ENCODE results near the gene TNS4.

TNS4 gene

GRCh38 chr17:40529991-40530390 is 28.6 kb upstream of the TNS4 start:
- no peak for TF ChIP-seq SPI1 (IDR thresholded peaks at IDR 0.05; ENCODE audit: borderline replicate concordance, low read depth)
- TF ChIP-seq GABPA (IDR thresholded peaks at IDR 0.05; ENCODE audit: low read depth), result no peak
- TF ChIP-seq POLR2AphosphoS5 (IDR thresholded peaks at IDR 0.05; ENCODE audit: low read depth), result no peak
- TF ChIP-seq CTCF (IDR thresholded peaks at IDR 0.05; ENCODE audit: insufficient read depth, low read length), result no peak
- TF ChIP-seq REST (IDR thresholded peaks at IDR 0.05; ENCODE audit: insufficient replicate concordance, low read depth), result no peak
- DNase-seq (ENCODE audit: low read depth in 1 of 2, low spot score in 1 of 2), result no peak
- H3K27ac ChIP-seq (replicated peaks), result no peak overlapping the region
- peaks cover 8% of the 10 kb centered on the region for H3K27me3 ChIP-seq (ENCODE audit: insufficient read depth, poor library complexity, severe bottlenecking)
- H3K4me3 ChIP-seq (replicated peaks; ENCODE audit: insufficient read depth, low read length), result no peak overlapping the region

DNA sequence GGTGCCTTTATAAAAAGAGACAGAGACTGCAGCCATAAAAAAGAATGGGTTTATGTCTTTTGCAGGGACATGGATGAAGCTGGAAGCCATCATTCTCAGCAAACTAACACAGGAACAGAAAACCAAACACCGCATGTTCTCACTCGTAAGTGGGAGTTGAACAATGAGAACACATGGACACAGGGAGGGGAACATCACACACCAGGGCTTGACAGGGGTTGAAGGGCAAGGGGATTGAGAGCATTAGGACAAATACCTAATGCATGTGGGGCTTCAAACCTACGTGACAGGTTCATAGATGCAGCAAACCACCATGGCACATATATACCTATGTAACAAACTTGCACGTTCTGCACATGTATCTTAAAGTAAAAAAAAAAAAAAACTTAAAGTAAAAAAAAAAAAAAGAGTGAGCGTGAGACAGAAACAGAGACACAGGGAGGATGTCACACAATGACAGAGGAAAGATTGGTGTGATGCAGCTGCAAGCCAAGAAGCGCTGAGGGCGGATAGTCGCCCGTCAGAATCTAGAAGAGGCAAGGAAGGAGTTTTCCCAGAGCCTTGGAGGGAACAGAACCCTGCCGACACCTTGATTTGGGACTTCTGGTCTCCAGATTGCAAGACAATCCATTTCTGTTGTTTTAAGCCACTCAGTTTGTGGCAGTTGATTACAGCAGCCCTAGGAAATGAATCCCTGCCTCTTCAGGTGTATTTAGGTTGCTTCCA is 27.4 kb upstream of the TNS4 start:
- no peak for DNase-seq (ENCODE audit: low read depth in 1 of 2, low spot score in 1 of 2)
- no peak overlapping the region for H3K27ac ChIP-seq (replicated peaks)
- no peak for TF ChIP-seq GABPA (IDR thresholded peaks at IDR 0.05; ENCODE audit: low read depth)
- TF ChIP-seq CTCF (IDR thresholded peaks at IDR 0.05; ENCODE audit: insufficient read depth, low read length), result no peak
- TF ChIP-seq POLR2AphosphoS5 (IDR thresholded peaks at IDR 0.05; ENCODE audit: low read depth), result no peak
- no peak for TF ChIP-seq REST (IDR thresholded peaks at IDR 0.05; ENCODE audit: insufficient replicate concordance, low read depth)
- no peak for TF ChIP-seq SPI1 (IDR thresholded peaks at IDR 0.05; ENCODE audit: borderline replicate concordance, low read depth)
- H3K27me3 ChIP-seq (ENCODE audit: insufficient read depth, poor library complexity, severe bottlenecking), result peaks cover 8% of the 10 kb centered on the region
- no peak overlapping the region for H3K4me3 ChIP-seq (replicated peaks; ENCODE audit: insufficient read depth, low read length)

DNA sequence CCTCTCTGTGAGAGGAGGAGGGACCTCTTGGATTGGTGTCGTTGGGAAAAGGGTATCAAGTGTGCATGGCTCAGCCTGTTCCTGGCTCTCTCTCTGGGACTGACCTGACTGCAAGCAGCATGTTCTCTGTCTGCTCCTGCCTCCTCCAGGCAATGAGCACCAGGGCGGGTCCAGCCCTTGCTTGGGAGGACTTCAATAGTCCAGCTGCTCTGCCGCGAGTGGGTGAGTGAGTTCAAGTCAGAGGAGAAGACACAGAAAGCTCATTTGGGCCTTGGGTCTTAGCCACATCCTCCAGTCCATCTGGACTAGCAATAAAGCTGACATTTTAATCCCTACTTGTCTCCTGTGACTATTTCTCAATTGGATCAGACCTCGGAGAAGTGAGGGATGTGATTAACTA is 25.2 kb upstream of the TNS4 start:
- Histone ChIP-seq H3K4me3 (replicated peaks; ENCODE audit: insufficient read depth, low read length) (no peak overlapping the region), H3K27ac (replicated peaks) (no peak overlapping the region), H3K27me3 (ENCODE audit: insufficient read depth, poor library complexity, severe bottlenecking) (peaks cover 8% of the 10 kb centered on the region)
- no peak for DNase-seq (ENCODE audit: low read depth in 1 of 2, low spot score in 1 of 2)
- TF ChIP-seq REST (IDR thresholded peaks at IDR 0.05; ENCODE audit: insufficient replicate concordance, low read depth) (no peak), CTCF (IDR thresholded peaks at IDR 0.05; ENCODE audit: insufficient read depth, low read length) (no peak), SPI1 (IDR thresholded peaks at IDR 0.05; ENCODE audit: borderline replicate concordance, low read depth) (no peak), GABPA (IDR thresholded peaks at IDR 0.05; ENCODE audit: low read depth) (no peak), POLR2AphosphoS5 (IDR thresholded peaks at IDR 0.05; ENCODE audit: low read depth) (no peak)

Data from HL-60 (cell line).